ENCODE data around the gene ELK3.
A peak's percentile ranks its signal among the peaks of the same experiment; 100 is the strongest.

Gene ELK3

GRCh38 chr12:96193725-96194575, at the start of gene ELK3:
TSS of gene ELK3 (plus strand) at chr12:96194375.
- DNase-seq, result peak in 10 of 14 donors; percentile 11 to 59 (median 34)

- no peak for DNase-seq
Measured at GRCh38 chr12:96146747-96147146, 47.4 kb upstream of the ELK3 start.

GRCh38 chr12:96150442-96150841, 43.7 kb upstream of the ELK3 start:
- DNase-seq, result no peak

GRCh38 chr12:96152164-96152563, 42.0 kb upstream of the ELK3 start:
- no peak for DNase-seq

GRCh38 chr12:96153131-96153725, 40.9 kb upstream of the ELK3 start:
- no peak for DNase-seq

GRCh38 chr12:96155181-96155580, 39.0 kb upstream of the ELK3 start:
- no peak for DNase-seq

GRCh38 chr12:96155781-96156180, 38.4 kb upstream of the ELK3 start:
- DNase-seq, result no peak

- no peak for DNase-seq
Measured at GRCh38 chr12:96156211-96156610, 38.0 kb upstream of the ELK3 start.

- no peak for DNase-seq
Measured at GRCh38 chr12:96157427-96157826, 36.7 kb upstream of the ELK3 start.

GRCh38 chr12:96164951-96165811, 29.0 kb upstream of the ELK3 start:
- DNase-seq, result peak in 1 of 14 donors; percentile 68

GRCh38 chr12:96166765-96167164, 27.4 kb upstream of the ELK3 start:
- no peak for DNase-seq

- DNase-seq, result no peak
Measured at GRCh38 chr12:96167492-96167891, 26.7 kb upstream of the ELK3 start.

- DNase-seq, result peak in 1 of 14 donors; percentile 5
Measured at GRCh38 chr12:96170328-96170727, 23.8 kb upstream of the ELK3 start.

- DNase-seq, result no peak
Measured at GRCh38 chr12:96170762-96171161, 23.4 kb upstream of the ELK3 start.

GRCh38 chr12:96171905-96172304, 22.3 kb upstream of the ELK3 start:
- peak in 1 of 14 donors; percentile 16 for DNase-seq

GRCh38 chr12:96172981-96173380, 21.2 kb upstream of the ELK3 start:
- peak in 1 of 14 donors; percentile 94 for DNase-seq

GRCh38 chr12:96176575-96176974, 17.6 kb upstream of the ELK3 start:
- DNase-seq, result no peak

- DNase-seq, result no peak
Measured at GRCh38 chr12:96177013-96177412, 17.2 kb upstream of the ELK3 start.

- DNase-seq, result no peak
Measured at GRCh38 chr12:96183734-96184370, 10.3 kb upstream of the ELK3 start.

- DNase-seq, result no peak
Measured at GRCh38 chr12:96185914-96186313, 8.3 kb upstream of the ELK3 start.

GRCh38 chr12:96186607-96187301, 7.4 kb upstream of the ELK3 start:
- DNase-seq, result no peak

- no peak for DNase-seq
Measured at GRCh38 chr12:96187956-96188355, 6.2 kb upstream of the ELK3 start.

Data from C1 segment of cervical spinal cord (tissue), 14 donors.